Transverse colon (tissue), 4 donors: ENCODE data around the gene SYT1. TPM values are rescaled to one million over a fixed set of nuclear protein-coding genes. Genes with fewer than 3 reads are reported as not detected.
A peak's percentile ranks its signal among the peaks of the same experiment; 100 is the strongest.

Source experiments
- DNase-seq: peaks from one replicate; pipeline ENCODE4 v3.0.0-alpha.2; 2019
- H3K27ac ChIP-seq, 4 donors: fragments of 200-600 bp; sonication (generic); 2 replicates each; pipeline ENCODE4 v1.5.1; 2016 to 2018; ENCODE audit warnings: inconsistent platforms in 4 of 4
- H3K27me3 ChIP-seq: fragments of 200-600 bp; sonication (generic); 2 replicates; pipeline ENCODE4 v1.5.1; 2017; ENCODE audit warnings: inconsistent platforms
- H3K36me3 ChIP-seq, 4 donors: fragments of 200-600 bp; sonication (generic); 2 replicates each; pipeline ENCODE4 v1.5.1; 2017 to 2019; ENCODE audit warnings: inconsistent platforms in 4 of 4
- H3K4me1 ChIP-seq, 4 donors: fragments of 200-600 bp; sonication (generic); 2 replicates each; pipeline ENCODE4 v1.5.1; 2017 to 2020; ENCODE audit warnings: inconsistent platforms in 4 of 4
- H3K4me3 ChIP-seq, 4 donors: fragments of 200-600 bp; sonication (generic); 1 replicate in 1 of 4; 2 replicates in 3 of 4; pipeline versions ENCODE4 v1.5.1 to v1.6.1; 2017 to 2019; ENCODE audit warnings: inconsistent platforms in 4 of 4
- H3K9me3 ChIP-seq, 2 donors: fragments of 200-600 bp; sonication (generic); 2 replicates each; pipeline ENCODE4 v1.5.1; 2017 to 2019; ENCODE audit warnings: inconsistent platforms in 2 of 2
- CTCF ChIP-seq, 5 experiments: fragments of 200-600 bp in 3 of 5; fragments of 450-650 bp in 2 of 5; sonication (generic) in 3 of 5; IDR thresholded peaks; 1 replicate in 2 of 5; 2 replicates in 3 of 5; pipeline ENCODE4 v1.5.1; 2016 to 2017; ENCODE audit warnings: antibody characterized with exemption in 5 of 5, inconsistent platforms in 3 of 5, mild to moderate bottlenecking in 2 of 5, moderate library complexity in 1 of 5
- EP300 ChIP-seq: sonication (generic); formaldehyde crosslinking; IDR thresholded peaks from one replicate; pipeline ENCODE4 v1.6.1; 2017; ENCODE audit warnings: antibody characterized with exemption, low read depth
- POLR2A ChIP-seq: fragments of 450-650 bp; IDR thresholded peaks from one replicate; pipeline ENCODE4 v1.6.1; 2016; ENCODE audit warnings: antibody characterized with exemption, mild to moderate bottlenecking, moderate library complexity
- POLR2AphosphoS5 ChIP-seq, 3 donors: sonication (generic); formaldehyde crosslinking; IDR thresholded peaks; one replicate each; pipeline ENCODE4 v1.6.1; 2016; ENCODE audit warnings: antibody characterized with exemption in 3 of 3
- WGBS, 2 donors: methylation state at CpG; one replicate each; pipeline ENCODE4 v1.1.5; 2018; ENCODE audit warnings: low coverage in 1 of 2; 5-methylcytosine and 5-hydroxymethylcytosine counted together
- in situ Hi-C, 4 donors: fragments of 200-750 bp; cut with MboI; loops; one replicate each; pipeline versions ENCODE4 v1.15.0 to v1.15.1; 2017; ENCODE audit warnings: low sequenced_read_pairs in 3 of 4, low pct_ligation_motif_present in 1 of 4, low pct_unique_long_range_greater_than_20kb in 1 of 4
- intact Hi-C: fragments of 100-400 bp; cut with DNase I; formaldehyde crosslinking; loops from one replicate; pipeline ENCODE4 v1.15.1; 2023; ENCODE audit warnings: low total_unique reads
- total RNA-seq, 4 donors: library from RNA; depleted of rRNA; stranded (reverse); fragments of >200 nt; gene quantifications; one replicate each; pipeline ENCODE4 v1.1.0, GENCODE V29; 2016

The SYT1 gene
- total RNA-seq, 4 donors from 2014 or later: 0.60 to 4.9 (median 2.1) TPM

DNA sequence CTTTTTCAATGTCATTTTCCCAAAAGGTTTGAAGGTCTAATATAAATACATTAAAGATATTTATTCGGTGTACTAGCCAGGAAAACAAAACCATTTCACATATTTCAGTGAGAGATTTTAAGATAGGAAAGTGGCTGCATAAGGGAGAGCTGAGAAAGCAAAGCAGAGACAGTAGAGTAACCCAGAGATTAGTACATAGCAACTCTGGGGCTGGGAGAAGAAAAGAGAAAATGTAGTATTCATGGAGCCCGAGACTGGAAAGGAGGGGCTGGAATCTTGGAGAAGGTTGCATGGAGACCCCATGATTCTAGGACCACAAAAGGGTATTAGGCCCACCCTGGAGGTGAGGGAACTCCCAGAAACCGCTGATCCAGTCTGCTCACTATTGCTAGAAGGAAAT, 589.2 kb downstream of the SYT1 start:
- Histone ChIP-seq H3K36me3 (no peaks in the 10 kb centered on the region), H3K27me3 (no peaks in the 10 kb centered on the region), H3K4me1 (peaks cover 0 to 20% (median 8%) of the 10 kb centered on the region in 4 donors), H3K9me3 (no peaks in the 10 kb centered on the region), H3K27ac (peak overlapping the region in 3 of 4 donors; percentile 8 to 53 (median 43)), H3K4me3 (no peak overlapping the region)
- DNase-seq: no peak
- in situ Hi-C loops (no loop called here), intact Hi-C loops (no loop called here)
- TF ChIP-seq POLR2AphosphoS5 (IDR thresholded peaks at IDR 0.05) (no peak), EP300 (no peak), CTCF (IDR thresholded peaks at IDR 0.05) (no peak), POLR2A (no peak)
- 50 to 64% methylated on average over 3 of the region's 3 CpGs for WGBS, 2 donors

GRCh38 chr12:79454338-79454843, 589.8 kb downstream of the SYT1 start:
- WGBS, 2 donors: 28 to 50% methylated on average over 2 to 3 of the region's 3 CpGs
- no peaks in the 10 kb centered on the region for H3K9me3 ChIP-seq
- no peak for DNase-seq
- peaks cover 0 to 20% (median 8%) of the 10 kb centered on the region in 4 donors for H3K4me1 ChIP-seq
- no peaks in the 10 kb centered on the region for H3K27me3 ChIP-seq
- TF ChIP-seq POLR2AphosphoS5 (IDR thresholded peaks at IDR 0.05): peak in 1 of 3 donors; percentile 44
- TF ChIP-seq EP300: no peak
- TF ChIP-seq CTCF (IDR thresholded peaks at IDR 0.05): no peak
- TF ChIP-seq POLR2A: no peak
- H3K36me3 ChIP-seq: no peaks in the 10 kb centered on the region
- peak overlapping the region in 3 of 4 donors; percentile 8 to 53 (median 43) for H3K27ac ChIP-seq
- intact Hi-C loops: no loop called here
- in situ Hi-C loops: no loop called here
- H3K4me3 ChIP-seq: no peak overlapping the region

GRCh38 chr12:79455286-79455685, 590.7 kb downstream of the SYT1 start:
- 39 to 46% methylated on average over 2 of the region's 2 CpGs for WGBS, 2 donors
- Histone ChIP-seq H3K4me1 (peaks cover 0 to 20% (median 8%) of the 10 kb centered on the region in 4 donors), H3K36me3 (no peaks in the 10 kb centered on the region), H3K4me3 (no peak overlapping the region), H3K27ac (peak overlapping the region in 2 of 4 donors; percentile 42), H3K9me3 (no peaks in the 10 kb centered on the region), H3K27me3 (no peaks in the 10 kb centered on the region)
- DNase-seq: no peak
- TF ChIP-seq POLR2A (no peak), POLR2AphosphoS5 (IDR thresholded peaks at IDR 0.05) (no peak), EP300 (no peak), CTCF (IDR thresholded peaks at IDR 0.05) (no peak)
- in situ Hi-C loops: no loop called here
- intact Hi-C loops: no loop called here

- Histone ChIP-seq H3K27ac (no peak overlapping the region), H3K36me3 (no peaks in the 10 kb centered on the region), H3K9me3 (no peaks in the 10 kb centered on the region), H3K4me1 (no peaks in the 10 kb centered on the region), H3K4me3 (no peak overlapping the region), H3K27me3 (no peaks in the 10 kb centered on the region)
- TF ChIP-seq CTCF (IDR thresholded peaks at IDR 0.05): no peak
- no peak for TF ChIP-seq POLR2AphosphoS5 (IDR thresholded peaks at IDR 0.05)
- no peak for TF ChIP-seq POLR2A
- no peak for TF ChIP-seq EP300
- in situ Hi-C loops (no loop called here), intact Hi-C loops (no loop called here)
- no peak for DNase-seq
- WGBS, 2 donors: 57 to 60% methylated on average over 1 to 4 of the region's 4 CpGs
Observed at GRCh38 chr12:79482323-79482722, 617.7 kb downstream of the SYT1 start.
